ENCODE measurements around the gene CD300A.

The CD300A gene

GRCh38 chr17:74466111-74466827, at the start of gene CD300A:
Gene CD300A, plus strand, starts transcription at chr17:74466634. Its CDS starts 70 bp downstream, at chr17:74466704.
- peaks cover 53% of the 10 kb centered on the region for H3K4me1 ChIP-seq
- no peak within 1 kb of the TSS for H3K27ac ChIP-seq
- peak within 1 kb of the TSS; percentile 85 for H3K4me2 ChIP-seq
- peak within 1 kb of the TSS; percentile 48 for H3K4me3 ChIP-seq
- peaks cover 11% of the 10 kb centered on the region; the same call in 1 of the 2 replicates for H4K20me1 ChIP-seq
- H3K9me3 ChIP-seq, result no peaks in the 10 kb centered on the region
- TF ChIP-seq Cebpa-rat (IDR thresholded peaks at IDR 0.05), result no peak
- H3K9ac ChIP-seq, result no peak within 1 kb of the TSS
- H3K36me3 ChIP-seq, result no peaks in the 10 kb centered on the region
- H3K27me3 ChIP-seq, result peaks cover 40% of the 10 kb centered on the region

DNA sequence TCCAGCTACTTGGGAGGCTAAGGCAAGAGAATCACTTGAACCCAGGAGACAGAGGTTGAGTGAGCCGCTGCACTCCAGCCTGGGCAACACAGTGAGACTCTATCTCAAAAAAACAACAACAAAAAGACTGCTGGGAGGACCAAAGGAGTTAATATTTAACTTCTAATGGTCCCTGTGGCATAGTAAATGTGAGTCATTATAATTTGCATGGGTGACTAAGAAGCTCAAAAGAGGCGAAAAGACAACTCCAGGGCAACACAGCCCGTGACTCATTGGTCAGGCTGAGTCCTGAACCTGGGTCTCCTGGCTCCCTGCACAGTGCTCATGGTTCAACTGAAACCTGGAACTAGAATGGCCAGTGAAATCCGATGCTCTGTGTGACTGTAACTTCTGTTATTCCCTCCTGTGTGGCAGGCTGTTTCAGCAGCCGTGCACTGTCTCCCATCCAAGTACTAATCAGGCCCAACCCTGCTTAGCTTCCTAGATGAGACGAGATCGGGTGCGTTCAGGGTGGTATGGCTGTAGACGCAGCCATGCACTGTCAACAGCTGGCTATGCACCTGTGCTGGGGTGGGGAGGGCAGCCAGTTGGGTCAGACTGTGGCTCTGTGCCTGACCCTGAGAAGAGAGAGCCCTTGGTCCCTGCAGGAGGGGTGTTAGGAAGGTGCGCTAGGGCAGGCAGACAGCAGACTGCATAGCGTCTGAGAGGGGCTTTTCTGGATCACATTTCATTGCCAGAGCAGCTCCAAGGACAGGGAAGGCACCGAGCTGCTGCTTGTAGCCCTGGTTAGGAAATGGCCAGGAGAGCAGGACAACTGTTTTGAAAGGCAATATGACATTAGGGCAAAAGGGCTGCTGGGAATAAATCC, 49.0 kb upstream of the CD300A start:
- Histone ChIP-seq H3K4me2 (peak overlapping the region; percentile 81), H3K4me1 (peaks cover 54% of the 10 kb centered on the region), H3K4me3 (no peak overlapping the region), H3K9me3 (no peaks in the 10 kb centered on the region), H3K27ac (no peak overlapping the region), H3K9ac (no peak overlapping the region), H3K36me3 (no peaks in the 10 kb centered on the region), H4K20me1 (no peaks in the 10 kb centered on the region), H3K27me3 (no peaks in the 10 kb centered on the region)
- TF ChIP-seq Cebpa-rat (IDR thresholded peaks at IDR 0.05), result no peak

GRCh38 chr17:74419928-74420411, 46.5 kb upstream of the CD300A start:
- no peaks in the 10 kb centered on the region for H3K27me3 ChIP-seq
- TF ChIP-seq Cebpa-rat (IDR thresholded peaks at IDR 0.05), result no peak

GRCh38 chr17:74424117-74424516, 42.3 kb upstream of the CD300A start:
- Histone ChIP-seq H4K20me1 (no peaks in the 10 kb centered on the region), H3K9ac (no peak overlapping the region), H3K4me3 (no peak overlapping the region), H3K4me2 (no peak overlapping the region), H3K4me1 (peaks cover 49% of the 10 kb centered on the region), H3K27ac (no peak overlapping the region), H3K27me3 (no peaks in the 10 kb centered on the region), H3K36me3 (no peaks in the 10 kb centered on the region), H3K9me3 (peaks cover 6% of the 10 kb centered on the region; the same call in 1 of the 2 replicates)
- TF ChIP-seq Cebpa-rat (IDR thresholded peaks at IDR 0.05), result no peak

More at GRCh38 chr17:74419928-74420411, 46.5 kb upstream of the CD300A start:
- H3K36me3 ChIP-seq, result no peaks in the 10 kb centered on the region
- H3K9me3 ChIP-seq, result peaks cover 6% of the 10 kb centered on the region; the same call in 1 of the 2 replicates
- no peak overlapping the region for H3K27ac ChIP-seq
- H3K4me1 ChIP-seq, result peaks cover 47% of the 10 kb centered on the region
- peak overlapping the region; percentile 81; the same call in 1 of the 2 replicates for H3K4me2 ChIP-seq
- no peaks in the 10 kb centered on the region for H4K20me1 ChIP-seq
- H3K9ac ChIP-seq, result no peak overlapping the region
- H3K4me3 ChIP-seq, result no peak overlapping the region

DNA sequence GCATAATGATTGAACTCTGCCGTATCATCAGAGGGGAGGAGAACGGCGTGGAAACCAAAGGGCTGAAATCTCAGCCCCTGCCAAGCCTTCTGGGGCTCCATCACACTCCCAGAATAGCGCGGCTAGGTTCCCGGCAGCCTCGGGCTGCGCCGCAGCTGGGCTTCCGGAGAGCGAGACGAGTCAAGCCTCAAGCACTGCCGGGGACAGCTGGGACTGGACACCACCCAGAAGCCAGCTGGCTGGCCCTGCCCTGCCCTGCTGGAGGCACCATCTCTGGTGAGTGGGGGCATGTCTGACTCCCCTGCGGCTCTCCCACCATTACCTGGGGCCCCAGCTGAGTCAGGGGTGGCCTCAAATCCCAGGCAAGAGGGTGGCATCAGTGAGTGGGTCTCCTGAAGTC, 41.8 kb upstream of the CD300A start:
- Histone ChIP-seq H3K4me3 (no peak overlapping the region), H3K27me3 (no peaks in the 10 kb centered on the region), H3K9me3 (peaks cover 6% of the 10 kb centered on the region; the same call in 1 of the 2 replicates), H3K4me1 (peaks cover 48% of the 10 kb centered on the region), H3K9ac (no peak overlapping the region), H4K20me1 (no peaks in the 10 kb centered on the region), H3K36me3 (no peaks in the 10 kb centered on the region), H3K4me2 (no peak overlapping the region), H3K27ac (no peak overlapping the region)
- no peak for TF ChIP-seq Cebpa-rat (IDR thresholded peaks at IDR 0.05)

- H3K4me1 ChIP-seq, result peaks cover 55% of the 10 kb centered on the region
- no peak overlapping the region for H3K4me3 ChIP-seq
- peaks cover 6% of the 10 kb centered on the region; the same call in 1 of the 2 replicates for H3K9me3 ChIP-seq
- peak overlapping the region; percentile 78 for H3K4me2 ChIP-seq
- H3K27me3 ChIP-seq, result peaks cover 3% of the 10 kb centered on the region
- no peak overlapping the region for H3K27ac ChIP-seq
- peaks cover 6% of the 10 kb centered on the region; the same call in 1 of the 2 replicates for H4K20me1 ChIP-seq
- 0 out of 2 replicates have a peak overlapping the region, but pooled peaks have one; percentile 24 for H3K9ac ChIP-seq
- H3K36me3 ChIP-seq, result no peaks in the 10 kb centered on the region
- TF ChIP-seq Cebpa-rat (IDR thresholded peaks at IDR 0.05), result no peak
These were observed 39.8 kb upstream of the CD300A start for GRCh38 chr17:74426551-74427047.

DNA sequence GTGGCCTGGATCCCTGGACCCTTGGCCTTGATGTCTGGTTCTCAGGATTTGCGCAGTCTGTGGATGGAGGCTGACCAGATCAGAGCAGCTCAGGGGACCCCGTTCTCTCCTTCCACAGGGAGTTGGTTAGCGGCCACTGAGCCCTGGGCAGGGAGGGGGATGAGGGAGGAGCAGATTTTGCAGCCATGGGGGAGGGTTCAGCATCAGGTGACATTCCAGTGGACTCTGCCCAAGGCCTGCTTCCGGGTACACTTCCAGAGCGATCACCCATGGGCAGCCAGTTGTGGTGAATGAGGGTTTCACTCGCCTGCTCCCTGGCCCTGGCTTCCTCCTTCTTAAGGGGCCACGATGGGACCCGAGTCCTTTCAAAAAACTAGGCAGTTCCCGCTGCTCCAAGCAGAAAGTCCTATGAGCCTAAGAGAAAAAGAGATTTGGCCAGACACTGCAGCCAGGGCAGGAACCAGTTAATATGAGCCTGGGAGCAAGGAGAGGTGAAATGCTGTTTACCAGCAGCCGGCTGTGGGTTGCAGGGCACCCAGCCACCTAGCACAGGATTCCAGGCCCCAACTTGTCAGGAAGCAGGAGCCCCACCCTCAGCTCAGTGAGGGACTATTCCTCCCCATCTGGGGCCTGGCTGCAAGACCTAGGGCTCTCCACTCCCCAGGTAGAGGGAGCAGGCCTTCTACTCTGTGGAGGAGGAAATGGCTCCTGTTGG, 39.2 kb upstream of the CD300A start:
- Histone ChIP-seq H3K4me1 (peaks cover 61% of the 10 kb centered on the region), H3K4me3 (no peak overlapping the region), H3K9ac (peak overlapping the region; percentile 24; the same call in 1 of the 2 replicates), H3K4me2 (peak overlapping the region; percentile 78), H3K27me3 (peaks cover 9% of the 10 kb centered on the region), H4K20me1 (peaks cover 6% of the 10 kb centered on the region; the same call in 1 of the 2 replicates), H3K9me3 (peaks cover 6% of the 10 kb centered on the region; the same call in 1 of the 2 replicates), H3K36me3 (no peaks in the 10 kb centered on the region), H3K27ac (no peak overlapping the region)
- no peak for TF ChIP-seq Cebpa-rat (IDR thresholded peaks at IDR 0.05)

DNA sequence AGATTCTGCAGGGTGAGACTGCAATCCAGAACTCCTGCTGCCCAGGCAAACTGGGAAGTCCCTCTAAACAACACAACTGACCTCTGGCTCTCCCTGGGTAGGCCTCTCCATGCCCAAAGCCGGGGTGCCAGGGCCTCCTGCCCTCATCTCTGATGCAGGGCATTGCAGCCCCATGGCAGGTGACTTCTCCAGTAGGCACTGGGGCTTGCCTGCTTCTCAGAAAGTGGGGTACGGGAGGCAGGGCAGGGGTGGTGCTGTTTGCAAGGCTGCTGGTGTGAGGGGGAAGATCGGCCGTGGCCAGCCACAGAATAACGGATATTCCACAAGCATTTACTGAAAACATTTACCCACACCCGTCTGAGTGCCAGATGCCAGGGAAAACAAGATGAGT, 38.7 kb upstream of the CD300A start:
- no peak overlapping the region for H3K27ac ChIP-seq
- H3K4me3 ChIP-seq, result no peak overlapping the region
- peak overlapping the region; percentile 78 for H3K4me2 ChIP-seq
- H4K20me1 ChIP-seq, result peaks cover 6% of the 10 kb centered on the region; the same call in 1 of the 2 replicates
- no peaks in the 10 kb centered on the region for H3K36me3 ChIP-seq
- no peak overlapping the region for H3K9ac ChIP-seq
- peaks cover 2% of the 10 kb centered on the region; the same call in 1 of the 2 replicates for H3K9me3 ChIP-seq
- peaks cover 65% of the 10 kb centered on the region for H3K4me1 ChIP-seq
- no peak for TF ChIP-seq Cebpa-rat (IDR thresholded peaks at IDR 0.05)
- peaks cover 15% of the 10 kb centered on the region for H3K27me3 ChIP-seq

All from BLaER1 (cell line).